Measurements from ENCODE around the gene PPM1M. TPM values are rescaled to one million over a fixed set of nuclear protein-coding genes. Genes with fewer than 3 reads are reported as not detected.

The PPM1M gene
- total and polyA plus RNA-seq, 3 experiments from 2014 or later: 56.6 to 81.8 (median 60.8) TPM

DNA sequence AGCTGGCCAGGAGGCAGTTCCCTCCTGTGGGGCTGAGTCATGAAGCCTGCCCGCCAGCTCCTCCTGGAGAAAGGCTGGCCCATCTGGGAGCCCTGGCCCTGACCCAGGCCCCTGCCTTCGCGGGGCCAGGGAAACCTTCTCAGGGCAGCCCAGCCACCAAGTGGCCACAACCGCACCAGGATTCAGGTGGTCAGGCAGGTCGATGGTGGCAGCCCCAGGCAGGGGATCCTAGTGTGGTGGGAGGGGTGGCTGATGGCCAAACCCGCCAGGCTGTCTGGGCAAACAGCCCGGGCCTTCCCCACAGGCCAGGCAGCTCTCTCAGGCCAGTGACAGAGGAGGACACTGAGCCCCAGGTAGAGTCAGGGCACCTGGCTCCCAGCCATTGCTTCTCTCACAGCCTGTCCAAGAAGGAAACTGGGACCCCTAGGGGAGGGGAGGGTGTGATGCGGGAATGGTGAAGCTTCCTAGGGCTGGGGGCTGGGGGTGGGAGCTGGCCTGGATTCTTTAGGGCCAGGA is 7.8 kb upstream of the PPM1M start:
- H3K9me3 ChIP-seq (ENCODE audit: low read length): no peaks in the 10 kb centered on the region
- no peaks in the 10 kb centered on the region for H3K36me3 ChIP-seq (ENCODE audit: insufficient read depth, low read length)
- peaks cover 77% of the 10 kb centered on the region for H3K4me1 ChIP-seq (ENCODE audit: insufficient read depth, low read length)
- peak overlapping the region; percentile 96 to 99 (median 98) for H3K4me3 Mint-ChIP-seq
- H3K27me3 Mint-ChIP-seq: peaks cover 0 to 2% of the 10 kb centered on the region in 2 donors
- peaks cover 0 to 42% (median 3%) of the 10 kb centered on the region in 3 donors for H3K36me3 Mint-ChIP-seq
- H3K27ac ChIP-seq (ENCODE audit: low read depth, low read length): peak overlapping the region; percentile 83
- H3K4me1 Mint-ChIP-seq: peaks cover 70 to 90% (median 83%) of the 10 kb centered on the region in 3 donors
- H3K4me3 ChIP-seq (ENCODE audit: low read length): peak overlapping the region; percentile 96
- no peaks in the 10 kb centered on the region for H3K27me3 ChIP-seq (ENCODE audit: insufficient read depth, low read length, poor library complexity, severe bottlenecking)
- POLR2A ChIA-PET: interaction anchor here (0.9 to 3.1 kb wide), 5 partner anchors 8 to 44 kb away, joined by 3 to 39 read pairs (median 6); partner anchors contain the start of genes PPM1M and WDR82
- no peaks in the 10 kb centered on the region for H3K9me3 Mint-ChIP-seq
- CTCF ChIA-PET: interaction anchor here (1.0 to 10.2 kb wide), 8 partner anchors 14 to 101 kb away, joined by 3 to 74 read pairs (median 10); partner anchors contain the start of genes GLYCTK, TLR9 and WDR82
- peak overlapping the region; percentile 82 to 96 (median 92) for H3K27ac Mint-ChIP-seq
- peak in 1 of 5 donors; percentile 46 for DNase-seq

GRCh38 chr3:52238193-52238760 is 7.3 kb upstream of the PPM1M start:
- H3K9me3 ChIP-seq (ENCODE audit: low read length): no peaks in the 10 kb centered on the region
- peak overlapping the region; percentile 83 for H3K27ac ChIP-seq (ENCODE audit: low read depth, low read length)
- peaks cover 67 to 88% (median 84%) of the 10 kb centered on the region in 3 donors for H3K4me1 Mint-ChIP-seq
- H3K9me3 Mint-ChIP-seq: no peaks in the 10 kb centered on the region
- H3K27me3 ChIP-seq (ENCODE audit: insufficient read depth, low read length, poor library complexity, severe bottlenecking): no peaks in the 10 kb centered on the region
- peak overlapping the region; percentile 41 to 96 (median 93) for H3K27ac Mint-ChIP-seq
- H3K36me3 Mint-ChIP-seq: peaks cover 0 to 37% (median 3%) of the 10 kb centered on the region in 3 donors
- POLR2A ChIA-PET: interaction anchor here (0.9 to 3.1 kb wide), 11 partner anchors 9 to 50 kb away, joined by 3 to 39 read pairs (median 6); partner anchors contain the start of genes GLYCTK and WDR82
- H3K27me3 Mint-ChIP-seq: peaks cover 0 to 2% of the 10 kb centered on the region in 2 donors
- no peaks in the 10 kb centered on the region for H3K36me3 ChIP-seq (ENCODE audit: insufficient read depth, low read length)
- CTCF ChIA-PET: interaction anchor here (1.3 to 10.2 kb wide), 8 partner anchors 14 to 100 kb away, joined by 4 to 74 read pairs (median 10); partner anchors contain the start of genes GLYCTK, TLR9 and WDR82
- H3K4me3 Mint-ChIP-seq: peak overlapping the region; percentile 96 to 99 (median 98)
- peaks cover 72% of the 10 kb centered on the region for H3K4me1 ChIP-seq (ENCODE audit: insufficient read depth, low read length)
- no peak for DNase-seq
- H3K4me3 ChIP-seq (ENCODE audit: low read length): peak overlapping the region; percentile 96

- Histone ChIP-seq H3K4me1 (ENCODE audit: insufficient read depth, low read length) (peaks cover 76% of the 10 kb centered on the region), H3K9me3 (ENCODE audit: low read length) (no peaks in the 10 kb centered on the region), H3K27ac (ENCODE audit: low read depth, low read length) (peak within 1 kb of the TSS; percentile 83), H3K36me3 (ENCODE audit: insufficient read depth, low read length) (no peaks in the 10 kb centered on the region), H3K4me3 (ENCODE audit: low read length) (peak within 1 kb of the TSS; percentile 96), H3K27me3 (ENCODE audit: insufficient read depth, low read length, poor library complexity, severe bottlenecking) (no peaks in the 10 kb centered on the region)
- H3K36me3 Mint-ChIP-seq: peaks cover 0 to 30% (median 3%) of the 10 kb centered on the region in 3 donors
- ChIA-PET POLR2A (interaction anchor here (0.9 to 3.1 kb wide), 10 partner anchors 10 to 49 kb away, joined by 3 to 39 read pairs (median 6); partner anchors contain the start of genes GLYCTK and WDR82), CTCF (interaction anchor here (1.3 to 10.2 kb wide), 8 partner anchors 13 to 100 kb away, joined by 4 to 74 read pairs (median 10); partner anchors contain the start of genes GLYCTK, TLR9 and WDR82)
- H3K4me3 Mint-ChIP-seq: peak within 1 kb of the TSS; percentile 96 to 99 (median 98)
- peaks cover 0 to 2% of the 10 kb centered on the region in 2 donors for H3K27me3 Mint-ChIP-seq
- DNase-seq: peak; percentile 82 to 94 (median 88)
- H3K27ac Mint-ChIP-seq: peak within 1 kb of the TSS; percentile 88 to 99 (median 96)
- H3K4me1 Mint-ChIP-seq: peaks cover 72 to 88% (median 83%) of the 10 kb centered on the region in 3 donors
- no peaks in the 10 kb centered on the region for H3K9me3 Mint-ChIP-seq
Observed at GRCh38 chr3:52238761-52239701, 6.5 kb upstream of the PPM1M start, which contains the start of gene TWF2. Gene TWF2 (minus strand): TSS chr3:52239158. CDS start chr3:52239016, 142 bp downstream.

GRCh38 chr3:52240059-52240885 is 5.3 kb upstream of the PPM1M start:
- H3K4me3 ChIP-seq (ENCODE audit: low read length): peak overlapping the region; percentile 96
- Mint-ChIP-seq H3K4me1 (peaks cover 75 to 88% (median 83%) of the 10 kb centered on the region in 3 donors), H3K4me3 (peak overlapping the region; percentile 96 to 99 (median 98)), H3K36me3 (peaks cover 0 to 19% (median 3%) of the 10 kb centered on the region in 3 donors), H3K9me3 (no peaks in the 10 kb centered on the region), H3K27ac (peak overlapping the region; percentile 88 to 99 (median 96)), H3K27me3 (peaks cover 0 to 2% of the 10 kb centered on the region in 2 donors)
- ChIA-PET POLR2A (interaction anchor here (1.3 to 2.8 kb wide), 3 partner anchors 13 to 42 kb away, joined by 4 to 27 read pairs (median 6); no protein-coding TSS in a partner anchor), CTCF (interaction anchor here (1.0 to 10.2 kb wide), 12 partner anchors 9 to 99 kb away, joined by 3 to 74 read pairs (median 4); partner anchors contain the start of genes TLR9 and WDR82)
- DNase-seq: peak in 2 of 5 donors; percentile 25 to 61
- peaks cover 80% of the 10 kb centered on the region for H3K4me1 ChIP-seq (ENCODE audit: insufficient read depth, low read length)
- no peaks in the 10 kb centered on the region for H3K27me3 ChIP-seq (ENCODE audit: insufficient read depth, low read length, poor library complexity, severe bottlenecking)
- H3K27ac ChIP-seq (ENCODE audit: low read depth, low read length): peak overlapping the region; percentile 83
- H3K9me3 ChIP-seq (ENCODE audit: low read length): no peaks in the 10 kb centered on the region
- no peaks in the 10 kb centered on the region for H3K36me3 ChIP-seq (ENCODE audit: insufficient read depth, low read length)

DNA sequence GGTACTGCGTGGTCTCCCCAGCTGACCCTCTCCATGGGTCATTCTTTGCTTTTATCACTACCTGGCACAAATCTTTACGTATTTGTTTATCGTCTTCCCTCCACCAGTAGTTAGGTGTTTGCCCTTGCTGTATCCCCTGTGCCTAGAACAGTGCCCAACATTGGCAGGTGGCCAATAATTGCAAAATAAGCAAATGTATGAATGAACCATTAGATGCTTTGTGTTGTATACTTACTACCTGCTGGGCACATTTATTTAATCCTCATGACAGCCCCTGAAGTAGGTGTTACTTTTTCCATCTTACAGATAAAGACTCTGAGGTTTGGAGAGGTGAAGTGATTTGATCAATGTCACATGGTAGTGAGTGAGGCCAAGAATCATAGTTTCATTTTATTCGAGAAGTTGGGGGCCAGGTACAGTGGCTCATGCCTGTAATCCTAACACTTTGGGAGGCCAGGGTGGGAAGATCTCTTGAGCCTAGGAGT is 4.6 kb upstream of the PPM1M start:
- peak overlapping the region; percentile 88 to 98 (median 96) for H3K27ac Mint-ChIP-seq
- Histone ChIP-seq H3K4me3 (ENCODE audit: low read length) (peak overlapping the region; percentile 96), H3K27ac (ENCODE audit: low read depth, low read length) (no peak overlapping the region), H3K4me1 (ENCODE audit: insufficient read depth, low read length) (peaks cover 75% of the 10 kb centered on the region), H3K9me3 (ENCODE audit: low read length) (no peaks in the 10 kb centered on the region), H3K27me3 (ENCODE audit: insufficient read depth, low read length, poor library complexity, severe bottlenecking) (no peaks in the 10 kb centered on the region), H3K36me3 (ENCODE audit: insufficient read depth, low read length) (no peaks in the 10 kb centered on the region)
- DNase-seq: peak in 1 of 5 donors; percentile 42
- peaks cover 0 to 12% (median 3%) of the 10 kb centered on the region in 3 donors for H3K36me3 Mint-ChIP-seq
- ChIA-PET CTCF (interaction anchor here (1.0 to 10.2 kb wide), 11 partner anchors 9 to 98 kb away, joined by 3 to 74 read pairs (median 4); partner anchors contain the start of genes TLR9 and WDR82), POLR2A (interaction anchor here (1.3 to 2.8 kb wide), 3 partner anchors 12 to 41 kb away, joined by 4 to 27 read pairs (median 6); no protein-coding TSS in a partner anchor)
- H3K4me3 Mint-ChIP-seq: peak overlapping the region; percentile 31 to 99 (median 98)
- H3K4me1 Mint-ChIP-seq: peaks cover 72 to 84% (median 78%) of the 10 kb centered on the region in 3 donors
- H3K9me3 Mint-ChIP-seq: no peaks in the 10 kb centered on the region
- H3K27me3 Mint-ChIP-seq: peaks cover 0 to under 1% of the 10 kb centered on the region in 2 donors

GRCh38 chr3:52242039-52242438 is 3.5 kb upstream of the PPM1M start:
- H3K9me3 ChIP-seq (ENCODE audit: low read length): no peaks in the 10 kb centered on the region
- no peak overlapping the region for H3K27ac ChIP-seq (ENCODE audit: low read depth, low read length)
- ChIA-PET POLR2A (interaction anchor here (0.5 to 1.0 kb wide), 3 partner anchors 10 to 658 kb away, joined by 4 to 8 read pairs (median 4); no protein-coding TSS in a partner anchor), CTCF (interaction anchor here (1.2 to 10.2 kb wide), 5 partner anchors 10 to 36 kb away, joined by 3 to 74 read pairs (median 68); partner anchors contain the start of genes TLR9 and WDR82)
- no peak overlapping the region for H3K4me3 ChIP-seq (ENCODE audit: low read length)
- Mint-ChIP-seq H3K4me1 (peaks cover 68 to 84% (median 75%) of the 10 kb centered on the region in 3 donors), H3K27ac (peak overlapping the region in 6 of 8 donors; percentile 32 to 88 (median 70)), H3K36me3 (peaks cover 0 to 21% (median 3%) of the 10 kb centered on the region in 3 donors), H3K4me3 (peak overlapping the region in 1 of 7 donors; percentile 23), H3K27me3 (no peaks in the 10 kb centered on the region), H3K9me3 (no peaks in the 10 kb centered on the region)
- no peaks in the 10 kb centered on the region for H3K27me3 ChIP-seq (ENCODE audit: insufficient read depth, low read length, poor library complexity, severe bottlenecking)
- H3K36me3 ChIP-seq (ENCODE audit: insufficient read depth, low read length): no peaks in the 10 kb centered on the region
- peaks cover 76% of the 10 kb centered on the region for H3K4me1 ChIP-seq (ENCODE audit: insufficient read depth, low read length)
- DNase-seq: no peak

Measured in CD8-positive, alpha-beta memory T cell (primary cell).